Ascending aorta (tissue), 2 donors: ENCODE results near the gene C2orf92. TPM values are rescaled to one million over a fixed set of nuclear protein-coding genes. Genes with fewer than 3 reads are reported as not detected.
A peak's percentile ranks its signal among the peaks of the same experiment; 100 is the strongest.

ENCODE experiments used
- DNase-seq, 2 donors: peaks; one replicate each; pipeline ENCODE4 v3.0.0-alpha.2; 2019; ENCODE audit warnings: low spot score in 2 of 2
- H3K27ac ChIP-seq, 2 donors: fragments of 200-600 bp; sonication (generic); one replicate each; pipeline ENCODE4 v1.5.1; 2016 to 2017; ENCODE audit warnings: mild to moderate bottlenecking in 1 of 2
- H3K27me3 ChIP-seq: fragments of 200-600 bp; sonication (generic); one replicate; pipeline ENCODE4 v1.5.1; 2017
- H3K36me3 ChIP-seq, 2 donors: fragments of 200-600 bp; sonication (generic); one replicate each; pipeline ENCODE4 v1.5.1; 2016
- H3K4me1 ChIP-seq, 2 donors: fragments of 200-600 bp; sonication (generic); one replicate each; pipeline ENCODE4 v1.5.1; 2016 to 2017; ENCODE audit warnings: mild to moderate bottlenecking in 1 of 2
- H3K4me3 ChIP-seq, 2 donors: fragments of 200-600 bp; sonication (generic); one replicate each; pipeline ENCODE4 v1.5.1; 2016 to 2017; ENCODE audit warnings: mild to moderate bottlenecking in 1 of 2
- H3K9me3 ChIP-seq, 2 donors: fragments of 200-600 bp; sonication (generic); one replicate each; pipeline ENCODE4 v1.5.1; 2016
- intact Hi-C: fragments of 100-400 bp; cut with DNase I; formaldehyde crosslinking; loops from one replicate; pipeline ENCODE4 v1.15.1; 2023
- total RNA-seq: library from RNA; depleted of rRNA; stranded (reverse); fragments of >200 nt; gene quantifications from one replicate; pipeline ENCODE4 v1.1.0, GENCODE V29; 2016
- TF ChIP-seq, protein P1 (sequence below), 3 experiments: fragments of 200-600 bp in 2 of 3; fragments of 450-650 bp in 1 of 3; sonication (generic) in 2 of 3; IDR thresholded peaks; one replicate each; pipeline ENCODE4 v1.5.1; 2016 to 2019; ENCODE audit warnings: antibody characterized with exemption in 3 of 3, mild to moderate bottlenecking in 1 of 3, moderate library complexity in 1 of 3

C2orf92 gene
- total RNA-seq, 1 donor from 2014 or later: 4.6 TPM

GRCh38 chr2:97699765-97700444 lies 30.4 kb downstream of the C2orf92 start:
- TF ChIP-seq, protein P1, sequence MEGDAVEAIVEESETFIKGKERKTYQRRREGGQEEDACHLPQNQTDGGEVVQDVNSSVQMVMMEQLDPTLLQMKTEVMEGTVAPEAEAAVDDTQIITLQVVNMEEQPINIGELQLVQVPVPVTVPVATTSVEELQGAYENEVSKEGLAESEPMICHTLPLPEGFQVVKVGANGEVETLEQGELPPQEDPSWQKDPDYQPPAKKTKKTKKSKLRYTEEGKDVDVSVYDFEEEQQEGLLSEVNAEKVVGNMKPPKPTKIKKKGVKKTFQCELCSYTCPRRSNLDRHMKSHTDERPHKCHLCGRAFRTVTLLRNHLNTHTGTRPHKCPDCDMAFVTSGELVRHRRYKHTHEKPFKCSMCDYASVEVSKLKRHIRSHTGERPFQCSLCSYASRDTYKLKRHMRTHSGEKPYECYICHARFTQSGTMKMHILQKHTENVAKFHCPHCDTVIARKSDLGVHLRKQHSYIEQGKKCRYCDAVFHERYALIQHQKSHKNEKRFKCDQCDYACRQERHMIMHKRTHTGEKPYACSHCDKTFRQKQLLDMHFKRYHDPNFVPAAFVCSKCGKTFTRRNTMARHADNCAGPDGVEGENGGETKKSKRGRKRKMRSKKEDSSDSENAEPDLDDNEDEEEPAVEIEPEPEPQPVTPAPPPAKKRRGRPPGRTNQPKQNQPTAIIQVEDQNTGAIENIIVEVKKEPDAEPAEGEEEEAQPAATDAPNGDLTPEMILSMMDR (IDR thresholded peaks at IDR 0.05): peak; percentile 20 to 47 (median 42)

GRCh38 chr2:97701186-97701585 lies 31.7 kb downstream of the C2orf92 start:
- H3K4me1 ChIP-seq: peaks cover 0 to 2% of the 10 kb centered on the region in 2 donors
- H3K4me3 ChIP-seq: no peak overlapping the region
- DNase-seq: no peak
- no peak overlapping the region for H3K27ac ChIP-seq
- no peaks in the 10 kb centered on the region for H3K9me3 ChIP-seq
- no peaks in the 10 kb centered on the region for H3K27me3 ChIP-seq
- TF ChIP-seq, protein P1 (IDR thresholded peaks at IDR 0.05): no peak
- intact Hi-C loops: no loop called here
- no peaks in the 10 kb centered on the region for H3K36me3 ChIP-seq

More at GRCh38 chr2:97699765-97700444, 30.4 kb downstream of the C2orf92 start:
- Histone ChIP-seq H3K27me3 (no peaks in the 10 kb centered on the region), H3K9me3 (no peaks in the 10 kb centered on the region), H3K4me3 (no peak overlapping the region), H3K27ac (no peak overlapping the region), H3K4me1 (peaks cover 0 to 2% of the 10 kb centered on the region in 2 donors), H3K36me3 (no peaks in the 10 kb centered on the region)
- intact Hi-C loops: loop anchor here (5.0 to 10.0 kb wide), 2 partner anchors 53 to 685 kb away; partner anchors contain the start of gene COX5B
- DNase-seq: no peak

- Histone ChIP-seq H3K4me1 (peaks cover 0 to under 1% of the 10 kb centered on the region in 2 donors), H3K4me3 (no peak overlapping the region), H3K27ac (no peak overlapping the region), H3K9me3 (no peaks in the 10 kb centered on the region), H3K27me3 (no peaks in the 10 kb centered on the region), H3K36me3 (no peaks in the 10 kb centered on the region)
- DNase-seq: no peak
- intact Hi-C loops: no loop called here
- TF ChIP-seq, protein P1 (IDR thresholded peaks at IDR 0.05): no peak
These were observed 32.4 kb downstream of the C2orf92 start for GRCh38 chr2:97701851-97702465.

DNA sequence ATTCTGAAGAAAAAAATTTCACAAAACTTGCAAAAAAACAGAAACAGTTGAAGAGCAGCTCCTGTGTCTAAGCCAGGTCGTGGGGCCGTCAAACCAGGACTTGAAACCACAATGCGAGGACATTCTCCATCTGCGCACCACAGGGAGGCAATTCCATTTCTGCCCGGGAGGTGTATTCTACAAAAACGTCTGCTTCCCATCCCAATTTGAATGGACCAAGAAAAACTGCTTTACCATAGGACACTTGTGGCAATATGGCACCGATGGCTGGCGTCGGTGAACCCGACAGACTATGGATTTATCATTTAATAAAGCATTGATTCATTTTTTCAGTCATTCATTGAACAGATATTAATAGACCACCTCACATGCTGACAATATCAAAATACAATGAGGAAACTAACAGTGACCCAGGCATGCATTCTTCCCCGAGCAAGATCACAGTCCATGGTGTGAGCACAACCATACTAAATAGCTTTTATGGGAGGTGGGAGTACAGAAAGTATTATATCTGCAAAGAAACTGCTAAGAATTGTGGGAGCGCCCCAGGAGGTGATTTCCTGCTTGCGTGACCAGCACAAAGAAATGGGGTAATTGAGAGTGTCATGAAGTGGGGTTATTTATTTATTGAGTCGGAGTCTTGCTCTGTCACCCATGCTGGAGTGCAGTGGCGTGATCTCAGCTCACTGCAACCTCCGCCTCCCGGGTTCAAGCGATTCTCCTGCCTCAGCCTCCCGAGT lies 33.4 kb downstream of the C2orf92 start:
- H3K27me3 ChIP-seq: no peaks in the 10 kb centered on the region
- intact Hi-C loops: no loop called here
- no peaks in the 10 kb centered on the region for H3K9me3 ChIP-seq
- no peak overlapping the region for H3K4me3 ChIP-seq
- H3K36me3 ChIP-seq: no peaks in the 10 kb centered on the region
- no peak overlapping the region for H3K27ac ChIP-seq
- DNase-seq: no peak
- H3K4me1 ChIP-seq: no peaks in the 10 kb centered on the region
- TF ChIP-seq, protein P1 (IDR thresholded peaks at IDR 0.05): no peak

- Histone ChIP-seq H3K9me3 (no peaks in the 10 kb centered on the region), H3K4me3 (no peak overlapping the region), H3K36me3 (no peaks in the 10 kb centered on the region), H3K27me3 (no peaks in the 10 kb centered on the region), H3K4me1 (no peaks in the 10 kb centered on the region), H3K27ac (no peak overlapping the region)
- DNase-seq: no peak
- TF ChIP-seq, protein P1 (IDR thresholded peaks at IDR 0.05): no peak
- intact Hi-C loops: no loop called here
These were observed 34.2 kb downstream of the C2orf92 start for GRCh38 chr2:97703741-97704140.
